Urinary bladder (tissue), 4 donors: ENCODE measurements around the gene HS6ST3. TPM values are rescaled to one million over a fixed set of nuclear protein-coding genes. Genes with fewer than 3 reads are reported as not detected.

ENCODE experiments used
- DNase-seq: peaks from one replicate; pipeline ENCODE4 v3.0.0-alpha.2; 2015; ENCODE audit errors: extremely low spot score
- H3K27ac ChIP-seq: one replicate; pipeline ENCODE4 v1.5.1; 2013; ENCODE audit warnings: low read depth, mild to moderate bottlenecking, moderate library complexity
- H3K36me3 ChIP-seq: one replicate; pipeline ENCODE4 v1.6.1; 2013; ENCODE audit warnings: mild to moderate bottlenecking, moderate library complexity; ENCODE audit not compliant: insufficient read depth
- H3K4me1 ChIP-seq: one replicate; pipeline ENCODE4 v1.6.1; 2013; ENCODE audit warnings: mild to moderate bottlenecking, moderate library complexity; ENCODE audit not compliant: insufficient read depth
- H3K4me3 ChIP-seq: one replicate; pipeline ENCODE4 v1.5.1; 2013; ENCODE audit warnings: low read depth, low read length
- WGBS: extraction: QIAGEN DNeasy Blood & Tissue Kit; methylation state at CpG from one replicate; pipeline ENCODE4 v1.1.7; 2013; 5-methylcytosine and 5-hydroxymethylcytosine counted together
- polyA plus RNA-seq: library from polyadenylated mRNA; stranded (reverse); fragments of 200-250 nt; gene quantifications from one replicate; pipeline ENCODE4 v1.2.3, GENCODE V29; 2013
- total RNA-seq: library from RNA; depleted of rRNA; stranded (reverse); fragments of >200 nt; gene quantifications from one replicate; pipeline ENCODE4 v1.2.3, GENCODE V29; 2014
- donor health status: healthy with polysubstance abuse.
- donor health status: healthy.

The HS6ST3 gene
- total and polyA plus RNA-seq, 2 donors = 0.37 to 1.4 TPM

GRCh38 chr13:96862093-96862492 is 772.2 kb downstream of the HS6ST3 start:
- no peak overlapping the region for H3K4me3 ChIP-seq
- H3K36me3 ChIP-seq = peaks cover 2% of the 10 kb centered on the region
- no peak for DNase-seq
- WGBS = 91% methylated on average over 2 of the region's 2 CpGs
- no peaks in the 10 kb centered on the region for H3K4me1 ChIP-seq
- no peak overlapping the region for H3K27ac ChIP-seq

GRCh38 chr13:96862999-96863398 is 773.1 kb downstream of the HS6ST3 start:
- Histone ChIP-seq H3K27ac (no peak overlapping the region), H3K4me3 (no peak overlapping the region), H3K4me1 (no peaks in the 10 kb centered on the region), H3K36me3 (peaks cover 2% of the 10 kb centered on the region)
- no peak for DNase-seq
- 75% methylated on average over 1 of the region's 1 CpG for WGBS

GRCh38 chr13:96871469-96871868 is 781.6 kb downstream of the HS6ST3 start:
- 68% methylated on average over 2 of the region's 2 CpGs for WGBS
- no peak overlapping the region for H3K4me3 ChIP-seq
- no peak for DNase-seq

DNA sequence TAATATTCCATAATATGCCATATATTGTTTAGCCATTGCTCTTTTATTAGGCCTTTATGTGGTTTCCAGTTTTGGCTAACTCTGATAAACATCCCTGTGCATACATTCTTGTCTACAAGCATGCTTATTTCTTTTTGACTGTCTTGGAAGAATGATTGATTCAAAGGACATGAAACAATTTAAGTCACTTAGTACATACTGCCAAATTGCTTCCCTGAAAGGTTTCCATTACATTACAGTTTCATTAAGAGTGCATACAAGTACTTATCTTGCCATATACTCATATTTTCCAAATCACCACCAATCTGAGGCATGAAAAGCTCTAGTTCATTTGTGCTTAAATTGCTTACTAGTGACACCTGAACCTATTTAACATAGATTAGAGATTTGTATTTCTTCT is 790.5 kb downstream of the HS6ST3 start:
- H3K27ac ChIP-seq = no peak overlapping the region
- H3K4me3 ChIP-seq = no peak overlapping the region
- H3K4me1 ChIP-seq = no peaks in the 10 kb centered on the region
- DNase-seq = no peak
- no peaks in the 10 kb centered on the region for H3K36me3 ChIP-seq

More at GRCh38 chr13:96871469-96871868, 781.6 kb downstream of the HS6ST3 start:
- Histone ChIP-seq H3K4me1 (no peaks in the 10 kb centered on the region), H3K27ac (no peak overlapping the region), H3K36me3 (no peaks in the 10 kb centered on the region)

Other genes with a start within 250 kb of the HS6ST3 start
- 186 TPM for gene UGGT2, start 36.7 kb upstream of the HS6ST3 start, total RNA-seq
- gene UGGT2, start 36.7 kb upstream of the HS6ST3 start, polyA plus RNA-seq = 15.1 TPM